SW480 (cell line): ENCODE results near the gene SLC16A2.
"Not testable (repeated sequence)": the region's sequence is repeated elsewhere in the genome, so short reads cannot be mapped to it uniquely, and the experiment has no call there.

ENCODE experiments used
- DNase-seq: peaks from one replicate; pipeline ENCODE4 v3.0.0-alpha.2; 2016; ENCODE audit warnings: low spot score

Gene SLC16A2

DNA sequence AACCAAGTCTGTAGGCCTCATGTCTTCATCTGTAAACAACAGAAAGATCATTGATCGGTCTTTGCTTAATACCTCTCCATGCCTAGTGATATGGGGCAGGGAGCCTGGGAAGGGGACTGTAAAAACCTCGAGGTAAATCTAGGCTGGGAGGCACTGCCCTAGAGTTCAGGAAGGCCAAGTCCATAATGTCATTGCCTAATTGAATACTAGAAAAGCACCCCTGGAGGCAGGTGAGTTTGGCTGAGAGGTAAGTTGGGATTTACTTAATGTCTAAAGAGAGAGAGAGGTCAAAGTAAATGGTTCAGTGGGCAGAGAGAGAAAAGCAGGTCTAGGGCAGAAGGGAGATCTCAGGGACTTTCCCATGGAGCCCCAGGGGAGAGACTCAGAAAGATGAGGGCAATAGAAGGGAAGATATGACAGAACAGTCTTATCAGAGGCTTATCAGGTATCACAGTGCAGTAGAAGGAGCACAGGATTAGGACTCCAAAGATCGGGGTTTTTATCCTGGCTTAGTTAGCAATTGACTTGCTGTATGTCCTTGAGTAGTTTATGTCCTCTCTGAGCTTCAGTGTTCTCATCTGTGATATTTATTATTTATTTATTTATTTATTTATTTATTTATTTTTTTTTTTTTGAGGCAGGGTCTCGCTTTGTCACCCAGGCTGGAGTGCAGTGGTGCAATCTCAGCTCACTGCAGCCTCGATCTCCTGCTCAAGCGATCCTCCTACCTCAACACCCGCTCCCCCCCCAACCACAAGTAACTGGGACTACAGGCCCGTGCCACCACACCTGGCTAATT lies 85.2 kb downstream of the SLC16A2 start:
- DNase-seq, result no peak

DNA sequence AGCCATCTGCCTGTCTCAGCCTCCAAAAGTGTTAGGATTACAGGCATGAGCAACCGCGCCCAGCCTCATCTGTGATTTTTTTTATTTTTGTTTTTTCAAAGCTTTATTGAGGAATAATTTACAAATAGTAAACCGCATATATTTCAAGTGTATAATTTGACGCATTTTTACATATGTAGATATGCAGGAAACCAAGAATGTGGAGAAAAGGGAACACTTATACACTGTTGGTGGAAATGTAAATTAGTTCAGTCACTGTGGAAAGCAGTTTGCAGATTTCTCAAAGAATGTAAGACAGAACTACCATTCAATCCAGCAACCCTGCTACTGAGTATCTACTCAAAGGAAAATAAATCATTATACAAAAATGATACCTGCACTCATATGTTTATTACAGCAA lies 85.9 kb downstream of the SLC16A2 start:
- DNase-seq, result no peak

DNA sequence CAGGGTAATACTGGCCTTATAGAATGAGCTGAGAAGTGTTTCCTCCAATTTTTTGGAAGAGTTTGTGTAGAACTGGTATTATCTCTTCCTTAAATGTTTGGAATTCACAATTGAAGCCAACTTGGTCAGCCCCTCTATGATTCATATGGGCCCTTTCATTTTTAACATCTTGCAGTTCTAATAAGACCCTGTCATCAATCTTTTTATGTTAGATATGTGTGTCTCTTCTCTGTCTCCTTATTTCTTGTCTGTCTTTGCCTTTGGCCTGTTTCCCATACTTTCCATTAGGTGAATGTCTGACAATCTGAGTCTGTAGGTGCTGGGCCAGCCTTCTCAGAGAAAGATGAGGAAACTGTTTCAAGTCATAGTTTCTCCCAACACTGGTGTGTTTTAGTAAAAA lies 88.7 kb downstream of the SLC16A2 start:
- no peak for DNase-seq

DNA sequence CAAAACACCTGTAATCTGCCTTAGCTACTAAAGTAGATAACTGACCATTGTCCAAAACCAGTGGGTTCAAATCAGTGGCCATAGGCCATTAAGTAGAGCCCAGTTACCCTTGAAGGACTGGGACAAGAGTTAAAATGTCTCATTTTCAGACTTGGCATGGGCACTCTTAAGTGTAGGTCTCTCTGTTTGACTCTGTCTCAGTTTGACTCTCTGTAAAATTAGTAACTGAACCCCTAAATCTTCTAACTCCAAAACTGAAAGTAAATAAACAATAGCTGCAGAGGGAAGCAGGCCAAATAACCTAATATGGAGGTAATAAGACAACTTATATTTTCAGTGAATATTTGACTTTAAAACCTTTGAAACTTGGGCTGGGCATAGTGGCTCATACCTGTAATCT lies 89.1 kb downstream of the SLC16A2 start:
- DNase-seq, result no peak

DNA sequence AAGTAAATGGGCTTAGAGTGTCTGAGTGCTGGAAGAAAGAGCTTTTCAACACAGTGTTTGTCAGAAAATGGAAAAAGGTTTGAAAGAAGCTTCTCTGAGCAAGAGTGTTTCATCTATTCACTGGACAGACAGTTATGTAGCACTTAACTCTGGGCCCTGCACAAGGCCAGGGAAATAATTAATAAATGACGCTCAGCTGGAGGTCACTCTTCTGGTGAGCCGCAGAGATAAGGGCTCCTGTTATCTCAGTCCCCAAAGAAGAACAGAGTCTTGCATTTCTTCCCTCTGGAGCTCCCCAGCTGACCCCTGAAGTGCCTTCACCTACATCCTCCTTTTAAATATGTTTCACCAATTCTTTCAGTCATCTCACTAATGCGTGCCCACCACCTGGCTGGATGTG lies 90.4 kb downstream of the SLC16A2 start:
- DNase-seq, result no peak

DNA sequence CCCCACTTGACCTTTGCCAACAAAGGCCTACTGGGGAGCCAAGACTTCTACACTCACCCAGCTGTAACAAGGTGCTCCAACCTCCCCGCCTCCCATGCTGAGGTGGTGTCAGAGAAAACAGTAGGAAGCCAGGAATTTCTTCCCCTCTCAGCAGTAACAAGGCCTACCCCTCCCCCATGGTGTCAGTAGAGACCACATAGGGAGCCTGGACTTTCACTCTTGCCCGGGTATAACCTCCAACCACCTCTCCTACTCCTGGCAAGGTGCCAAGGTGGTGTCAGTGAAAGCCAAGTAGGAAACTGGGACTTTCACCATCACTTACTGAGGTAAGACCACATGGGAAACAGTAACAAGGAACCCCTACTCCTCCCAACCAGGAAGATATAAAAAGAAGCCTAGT lies 93.1 kb downstream of the SLC16A2 start:
- DNase-seq, result no peak

DNA sequence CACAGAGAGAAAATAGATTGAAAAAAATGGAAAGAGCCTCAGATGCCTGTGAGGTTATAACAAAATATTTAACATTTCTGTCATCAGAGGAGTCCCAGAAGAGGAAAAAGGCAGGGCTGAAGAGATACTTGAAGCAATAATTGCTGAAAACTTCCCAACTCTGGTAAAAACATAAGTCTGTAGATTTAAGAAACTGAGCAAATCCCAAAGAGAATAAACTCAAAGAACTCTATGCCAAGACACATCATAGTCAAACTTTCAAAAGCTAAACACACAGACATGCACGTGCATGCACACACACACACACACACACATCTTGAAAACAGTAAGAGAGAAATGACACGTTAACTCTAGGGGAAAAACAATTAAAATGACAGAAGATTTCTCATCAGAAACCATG lies 94.1 kb downstream of the SLC16A2 start:
- DNase-seq, result no peak

DNA sequence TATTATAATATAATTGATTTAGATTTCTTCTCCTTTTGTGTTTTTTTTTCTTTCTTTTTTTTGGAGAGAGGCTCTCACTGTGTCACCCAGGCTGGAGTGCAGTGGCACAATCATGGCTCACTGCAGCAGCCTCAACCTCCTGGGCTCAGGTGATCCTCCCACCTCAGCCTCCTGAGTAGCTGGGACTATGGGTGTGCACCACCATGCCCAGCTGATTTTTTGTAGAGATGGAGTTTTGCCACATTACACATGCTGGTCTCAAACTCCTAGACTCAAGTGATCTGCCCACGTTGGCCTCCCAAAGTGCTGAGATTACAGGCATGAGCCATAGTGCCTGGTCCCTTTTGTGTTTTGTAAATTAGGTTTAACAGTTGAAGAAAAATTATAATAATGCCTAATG lies 94.7 kb downstream of the SLC16A2 start:
- DNase-seq, result not testable (repeated sequence)

DNA sequence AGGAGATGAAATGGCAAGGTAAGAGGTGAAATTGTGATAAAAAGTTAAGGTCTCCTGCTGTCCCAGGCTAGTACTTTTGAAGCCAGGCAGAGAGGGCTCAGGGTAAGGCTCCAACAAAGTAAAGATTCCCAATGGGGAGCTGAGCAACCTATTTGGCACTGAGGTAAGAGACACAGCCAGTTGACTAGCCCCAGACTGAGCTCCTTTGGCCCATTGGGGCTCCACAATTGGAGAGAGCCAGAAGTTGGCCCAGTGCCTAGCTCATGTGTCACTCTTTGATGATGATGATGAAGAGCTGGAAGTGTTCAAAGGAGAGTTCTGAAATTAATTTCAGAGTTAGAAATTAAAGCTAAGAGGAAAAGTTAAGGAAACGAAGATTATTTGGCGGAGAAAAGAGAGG lies 98.6 kb downstream of the SLC16A2 start:
- DNase-seq, result no peak

DNA sequence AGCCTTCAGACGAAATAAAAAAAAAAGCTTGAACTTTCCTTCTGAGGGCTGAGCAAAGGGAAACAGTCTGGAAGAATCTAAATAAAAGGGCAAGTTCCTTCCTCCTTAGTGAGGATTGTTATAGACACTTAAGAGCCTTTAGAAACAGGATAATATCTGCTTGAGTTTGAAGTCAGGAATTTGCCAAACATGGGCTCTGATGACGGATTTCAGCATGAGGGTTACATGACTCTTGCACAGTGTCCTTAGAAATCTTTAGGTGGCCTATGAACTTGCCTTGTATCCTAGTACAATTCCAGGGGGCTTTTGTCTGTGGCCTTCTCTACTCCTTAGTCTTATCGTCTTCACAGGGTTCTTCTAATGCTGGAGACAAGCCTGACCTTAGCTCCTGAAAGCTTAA lies 99.0 kb downstream of the SLC16A2 start:
- DNase-seq, result no peak

DNA sequence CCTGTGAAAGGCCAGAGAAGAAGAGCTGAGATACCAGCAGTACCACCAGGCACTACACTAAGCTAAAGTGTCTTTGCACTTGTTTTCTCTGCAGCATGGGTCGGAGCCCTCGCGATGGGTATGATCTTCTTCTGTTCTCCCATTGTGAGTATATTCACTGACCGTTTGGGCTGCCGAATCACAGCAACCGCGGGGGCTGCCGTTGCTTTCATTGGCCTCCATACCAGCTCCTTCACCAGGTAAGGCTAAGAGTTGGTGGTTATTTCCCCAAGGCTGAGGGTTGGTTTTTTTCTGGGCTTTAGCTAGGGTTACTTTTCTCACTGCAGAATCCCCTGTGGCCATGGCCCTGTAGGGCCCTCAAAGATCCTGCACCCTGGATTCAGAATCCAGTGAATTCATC lies 99.6 kb downstream of the SLC16A2 start:
- no peak for DNase-seq

DNA sequence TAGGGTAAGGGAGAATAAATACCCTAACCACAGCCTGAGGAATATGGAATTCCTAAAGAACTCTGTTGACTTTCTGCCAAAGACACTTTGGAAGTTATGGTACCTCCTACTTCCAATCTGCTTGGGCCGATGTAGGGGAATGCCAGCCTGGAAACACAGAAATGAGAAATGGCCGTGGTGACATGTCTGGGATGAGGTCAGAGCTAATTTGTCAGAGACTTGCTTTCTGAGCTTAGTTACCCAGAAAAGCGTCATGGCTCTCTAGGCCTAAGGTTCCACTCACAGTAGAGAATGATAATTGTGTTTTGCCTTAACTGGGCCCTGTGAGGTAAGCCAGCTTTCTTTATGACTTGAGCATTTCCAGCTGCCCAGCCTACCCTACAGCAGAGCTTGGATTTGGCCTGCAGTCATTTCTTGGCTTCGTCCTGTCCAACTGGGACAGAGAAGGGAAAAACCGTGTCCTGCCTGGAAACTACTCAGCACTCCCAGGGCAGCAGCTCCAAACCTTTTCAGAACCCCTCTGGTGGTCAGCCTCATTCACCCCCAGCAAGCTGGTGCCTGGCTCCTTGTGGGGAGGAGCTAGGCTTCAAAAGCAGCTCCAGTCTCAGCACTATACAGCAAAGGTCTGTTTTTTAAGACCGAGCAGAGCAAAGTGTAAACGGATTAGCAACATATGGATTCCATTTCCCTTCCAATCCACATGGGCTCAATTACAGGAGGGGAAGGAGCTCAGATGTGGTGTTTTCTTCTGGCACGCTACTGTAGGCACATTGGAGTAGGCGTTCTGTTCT lies 100.9 kb downstream of the SLC16A2 start:
- no peak for DNase-seq

DNA sequence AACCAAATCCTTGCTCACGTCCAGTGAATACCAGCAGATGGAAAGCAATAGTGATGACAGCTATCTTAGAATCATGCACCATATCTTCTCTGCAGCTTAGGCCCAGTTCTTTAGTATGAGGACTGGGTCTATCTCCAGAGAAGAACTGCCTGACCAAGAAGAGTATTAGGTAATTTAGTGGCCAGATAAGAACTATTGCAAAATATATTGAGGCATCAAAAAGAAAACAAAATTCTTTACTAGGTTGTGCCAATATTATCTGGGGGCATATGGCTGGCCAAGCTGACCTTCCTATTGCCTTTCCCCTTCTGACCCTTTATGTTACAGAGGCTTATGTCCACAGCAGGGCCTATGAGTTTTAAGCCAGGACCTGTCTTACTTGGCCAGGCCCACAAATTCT lies 101.9 kb downstream of the SLC16A2 start:
- no peak for DNase-seq

DNA sequence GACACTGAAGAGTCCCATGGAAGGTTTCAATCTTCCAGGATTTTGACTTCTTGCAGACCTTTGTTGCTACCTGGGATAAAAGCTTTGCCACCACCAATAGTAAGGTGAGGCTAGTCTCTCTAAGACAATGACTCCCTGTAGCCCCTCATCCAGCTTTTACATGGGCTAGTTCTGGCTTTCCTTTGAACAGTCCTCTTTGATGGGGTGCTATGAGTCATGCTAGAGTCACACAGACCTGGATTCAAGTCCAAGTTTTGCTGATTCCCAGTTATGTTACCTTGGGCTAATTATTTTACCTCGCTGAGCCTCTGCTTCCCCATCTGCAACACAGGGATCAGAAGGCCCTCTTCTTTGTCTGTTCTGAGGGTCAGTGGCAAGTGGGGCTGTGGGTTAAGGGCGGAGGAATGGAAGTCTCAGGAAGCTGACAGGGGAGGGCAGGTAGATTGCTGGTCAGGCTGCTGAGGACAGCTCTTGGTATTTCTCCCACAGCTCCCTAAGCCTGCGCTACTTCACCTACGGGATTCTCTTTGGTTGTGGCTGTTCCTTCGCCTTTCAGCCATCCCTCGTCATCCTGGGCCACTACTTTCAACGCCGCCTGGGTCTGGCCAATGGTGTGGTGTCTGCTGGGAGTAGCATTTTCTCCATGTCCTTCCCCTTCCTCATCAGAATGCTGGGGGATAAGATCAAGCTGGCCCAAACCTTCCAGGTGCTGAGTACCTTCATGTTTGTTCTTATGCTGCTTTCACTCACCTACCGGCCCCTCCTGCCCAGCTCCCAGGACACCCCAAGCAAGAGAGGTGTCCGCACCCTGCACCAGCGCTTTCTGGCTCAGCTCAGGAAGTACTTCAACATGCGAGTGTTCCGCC lies 102.8 kb downstream of the SLC16A2 start:
- no peak for DNase-seq

DNA sequence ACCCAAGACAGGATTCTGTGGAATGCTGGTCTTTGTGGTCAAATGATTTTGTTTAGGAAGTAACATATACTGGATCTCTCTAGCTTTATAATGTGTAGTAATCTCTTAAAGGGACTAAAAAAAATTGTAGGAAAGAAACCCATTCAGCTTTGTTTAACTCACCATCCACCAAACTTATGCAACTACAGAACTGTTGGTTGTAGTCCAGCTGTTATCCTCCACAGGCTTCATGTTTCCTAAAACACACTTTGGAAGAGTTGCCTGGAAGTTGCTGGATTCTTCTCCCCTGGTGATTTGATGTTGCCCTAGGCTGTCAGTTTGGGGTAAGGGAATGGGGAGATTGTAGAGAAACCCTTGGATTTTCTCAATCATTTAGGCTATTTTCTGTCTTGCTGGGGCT lies 103.8 kb downstream of the SLC16A2 start:
- no peak for DNase-seq

DNA sequence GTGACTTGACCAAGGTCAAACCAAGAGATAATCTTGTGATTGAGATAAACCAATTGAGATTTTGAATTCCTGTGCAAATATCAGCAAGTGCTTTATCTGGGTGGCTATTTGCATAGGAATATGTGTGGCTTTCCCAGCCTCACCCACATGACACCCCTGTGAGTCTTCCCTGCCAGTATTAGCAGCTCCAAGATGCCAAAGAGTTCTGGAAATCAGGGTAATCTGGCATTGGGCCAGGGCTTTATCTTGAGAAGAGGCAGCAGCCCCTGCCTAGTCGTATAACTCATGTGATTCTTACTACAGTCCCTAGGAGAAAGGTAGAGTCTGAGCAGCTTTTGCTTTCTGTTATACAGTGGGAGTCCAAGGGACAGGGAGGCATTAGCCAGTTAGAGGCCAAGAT lies 105.5 kb downstream of the SLC16A2 start:
- DNase-seq, result no peak

DNA sequence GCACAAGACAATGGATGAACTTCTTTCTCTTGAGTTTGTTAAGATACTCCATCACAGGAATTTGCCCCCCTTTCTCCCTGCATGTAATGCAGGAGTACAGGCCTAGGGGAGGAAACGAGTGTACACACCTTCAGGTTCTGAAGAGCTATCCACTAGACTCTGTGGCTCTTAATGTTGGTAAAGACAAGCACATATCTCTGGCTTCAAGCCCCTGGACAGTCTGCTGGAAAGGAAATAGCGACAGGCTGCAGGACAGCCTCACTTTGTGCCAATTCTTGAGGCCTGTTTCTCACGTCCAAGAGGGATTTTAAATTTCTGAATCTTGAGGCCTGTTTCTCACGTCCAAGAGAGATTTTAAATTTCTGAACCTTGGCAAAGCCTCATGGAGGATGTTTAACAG lies 106.1 kb downstream of the SLC16A2 start:
- no peak for DNase-seq

DNA sequence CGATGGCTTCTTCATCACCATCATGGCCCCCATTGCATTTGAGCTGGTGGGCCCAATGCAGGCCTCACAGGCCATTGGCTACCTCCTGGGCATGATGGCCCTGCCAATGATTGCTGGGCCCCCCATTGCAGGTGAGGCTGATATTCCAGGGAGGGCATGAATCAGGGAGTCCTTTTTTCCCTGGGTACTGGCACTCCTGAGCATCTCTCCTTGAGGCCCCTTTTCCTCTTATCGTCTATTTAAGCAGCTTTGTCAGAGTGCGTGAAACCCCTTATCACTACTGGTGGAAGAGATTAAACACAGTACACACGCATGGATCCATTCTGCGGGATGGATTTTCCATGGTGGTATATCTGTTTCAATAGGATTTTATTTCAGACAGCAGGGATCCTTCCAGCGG lies 108.0 kb downstream of the SLC16A2 start:
- no peak for DNase-seq

DNA sequence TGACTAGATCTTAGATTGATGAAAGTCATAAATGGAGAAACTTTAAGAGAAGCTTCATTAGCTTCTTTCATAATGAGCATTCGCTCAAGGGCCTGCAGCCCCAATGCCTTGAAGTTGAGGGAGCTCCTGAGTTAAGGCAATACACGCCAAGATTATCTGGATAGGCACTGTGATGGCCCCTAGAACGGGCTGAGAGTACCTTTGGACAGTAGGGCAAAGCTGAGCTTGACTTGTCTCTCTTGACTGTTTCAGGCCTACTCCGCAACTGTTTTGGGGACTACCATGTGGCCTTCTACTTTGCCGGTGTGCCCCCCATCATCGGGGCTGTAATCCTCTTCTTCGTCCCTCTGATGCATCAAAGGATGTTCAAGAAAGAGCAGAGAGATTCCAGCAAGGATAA lies 109.8 kb downstream of the SLC16A2 start:
- DNase-seq, result no peak

DNA sequence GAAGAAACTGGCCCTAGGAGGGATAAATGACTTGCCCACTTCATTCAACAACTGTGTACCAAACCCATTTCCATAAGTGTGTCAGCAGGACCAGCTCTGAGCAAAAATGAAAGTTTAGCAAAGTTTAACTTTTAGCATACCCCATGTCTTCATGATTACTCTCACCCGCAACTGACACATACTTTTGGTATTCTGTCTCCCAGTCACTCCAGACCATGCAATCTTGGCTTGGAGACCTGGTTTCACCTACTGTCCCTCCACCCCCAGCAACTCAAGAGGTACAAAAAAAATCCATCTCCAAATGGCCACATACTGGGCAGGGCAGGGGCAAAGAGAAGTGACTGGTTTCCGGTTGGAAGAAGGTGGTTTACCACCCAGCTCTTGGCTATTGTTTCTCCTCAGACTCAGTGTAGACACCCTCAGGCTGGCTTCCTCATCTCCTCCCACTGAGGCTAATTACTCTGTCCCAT lies 113.3 kb downstream of the SLC16A2 start:
- no peak for DNase-seq

DNA sequence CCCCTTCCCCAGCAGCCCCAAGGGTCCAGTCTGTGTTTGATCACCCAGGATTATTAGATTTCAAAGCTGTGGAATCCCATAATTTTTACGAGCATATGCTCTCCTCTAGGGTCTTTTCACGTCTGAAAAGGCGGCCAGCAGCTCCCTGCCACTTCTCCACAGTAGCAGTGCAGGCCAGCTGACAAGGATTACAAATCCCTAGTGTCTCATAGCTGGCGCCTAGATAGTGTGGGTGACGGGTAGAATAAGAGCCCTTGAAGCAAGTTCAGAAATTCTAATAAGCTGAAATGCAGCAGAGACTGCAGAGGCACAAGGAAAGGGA lies 113.8 kb downstream of the SLC16A2 start:
- no peak for DNase-seq

DNA sequence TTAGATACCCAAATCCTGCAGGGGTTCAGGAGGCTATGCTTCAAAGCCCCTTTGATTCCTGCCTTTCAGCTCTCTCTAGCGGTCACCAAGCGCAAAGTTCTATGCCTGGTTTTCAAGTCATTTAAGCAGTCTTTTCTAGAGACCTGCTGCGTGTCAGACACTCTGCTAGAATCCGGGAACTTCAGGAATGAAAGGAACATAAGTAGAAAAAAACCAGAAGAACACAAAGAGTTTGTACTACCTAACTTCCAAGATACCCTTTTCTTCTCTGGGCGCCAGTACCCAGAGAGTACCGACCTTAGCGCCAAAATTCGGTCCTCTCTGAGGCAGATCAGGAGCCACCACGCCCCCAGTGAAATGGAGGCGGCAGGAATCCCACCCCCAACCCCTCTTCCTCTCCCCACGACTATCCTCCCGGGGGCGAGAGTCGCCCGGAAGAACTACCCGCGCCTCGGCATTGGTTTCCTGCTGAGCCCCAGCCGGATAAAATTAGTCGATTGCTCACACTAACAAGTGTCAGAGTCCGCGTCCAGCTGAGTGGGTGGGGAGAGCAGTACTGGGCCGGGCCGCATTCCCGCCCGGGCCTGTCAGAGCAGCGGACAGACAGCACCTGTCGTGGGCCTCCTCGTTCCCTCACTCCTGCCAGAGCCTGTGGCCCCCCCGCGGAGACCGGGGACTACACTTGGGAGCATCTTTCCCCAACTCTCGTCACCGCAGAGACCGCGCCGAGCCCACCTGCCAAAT lies 114.3 kb downstream of the SLC16A2 start:
- peak; percentile 70 for DNase-seq
